SK-N-SH treated with all-trans-retinoic acid at 6 μM for 48 hours (cell line): ENCODE data around the gene GRM4.

ENCODE experiments used
- ZC3H10 ChIP-seq: fragments of 250-450 bp; sonication (Bioruptor Pico); IDR thresholded peaks from 2 replicates; pipeline ENCODE4 v1.5.1; 2021; ENCODE audit warnings: mild to moderate bottlenecking, moderate library complexity
- TF ChIP-seq, protein P1 (sequence below): fragments of 250-450 bp; sonication (Bioruptor Pico); IDR thresholded peaks from 2 replicates; pipeline ENCODE4 v1.5.1; 2020; ENCODE audit warnings: low read depth, mild to moderate bottlenecking, moderate library complexity

- no peak for TF ChIP-seq ZC3H10 (CRISPR knock-in tag)
- TF ChIP-seq, protein P1, sequence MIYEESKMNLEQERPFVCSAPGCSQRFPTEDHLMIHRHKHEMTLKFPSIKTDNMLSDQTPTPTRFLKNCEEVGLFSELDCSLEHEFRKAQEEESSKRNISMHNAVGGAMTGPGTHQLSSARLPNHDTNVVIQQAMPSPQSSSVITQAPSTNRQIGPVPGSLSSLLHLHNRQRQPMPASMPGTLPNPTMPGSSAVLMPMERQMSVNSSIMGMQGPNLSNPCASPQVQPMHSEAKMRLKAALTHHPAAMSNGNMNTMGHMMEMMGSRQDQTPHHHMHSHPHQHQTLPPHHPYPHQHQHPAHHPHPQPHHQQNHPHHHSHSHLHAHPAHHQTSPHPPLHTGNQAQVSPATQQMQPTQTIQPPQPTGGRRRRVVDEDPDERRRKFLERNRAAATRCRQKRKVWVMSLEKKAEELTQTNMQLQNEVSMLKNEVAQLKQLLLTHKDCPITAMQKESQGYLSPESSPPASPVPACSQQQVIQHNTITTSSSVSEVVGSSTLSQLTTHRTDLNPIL = no peak
Observed at GRCh38 chr6:34071136-34071883, 74.6 kb downstream of the GRM4 start.
